Prostate gland (tissue), 2 donors: ENCODE measurements around the gene SLC43A2.

Experiments
- CTCF ChIP-seq, 4 experiments: fragments of 200-600 bp in 2 of 4; fragments of 450-650 bp in 2 of 4; sonication (generic) in 2 of 4; IDR thresholded peaks; 1 replicate in 3 of 4; 2 replicates in 1 of 4; pipeline ENCODE4 v1.5.1; 2016 to 2019; ENCODE audit warnings: antibody characterized with exemption in 4 of 4, mild to moderate bottlenecking in 2 of 4, moderate library complexity in 2 of 4
- POLR2A ChIP-seq: fragments of 450-650 bp; IDR thresholded peaks from one replicate; pipeline ENCODE4 v1.6.1; 2016; ENCODE audit warnings: antibody characterized with exemption, mild to moderate bottlenecking

- no peak for TF ChIP-seq CTCF (IDR thresholded peaks at IDR 0.05)
- no peak for TF ChIP-seq POLR2A
Observed at GRCh38 chr17:1560858-1561355, 67.7 kb downstream of the SLC43A2 start.
